ENCODE data around the gene NELFA.

Gene NELFA

DNA sequence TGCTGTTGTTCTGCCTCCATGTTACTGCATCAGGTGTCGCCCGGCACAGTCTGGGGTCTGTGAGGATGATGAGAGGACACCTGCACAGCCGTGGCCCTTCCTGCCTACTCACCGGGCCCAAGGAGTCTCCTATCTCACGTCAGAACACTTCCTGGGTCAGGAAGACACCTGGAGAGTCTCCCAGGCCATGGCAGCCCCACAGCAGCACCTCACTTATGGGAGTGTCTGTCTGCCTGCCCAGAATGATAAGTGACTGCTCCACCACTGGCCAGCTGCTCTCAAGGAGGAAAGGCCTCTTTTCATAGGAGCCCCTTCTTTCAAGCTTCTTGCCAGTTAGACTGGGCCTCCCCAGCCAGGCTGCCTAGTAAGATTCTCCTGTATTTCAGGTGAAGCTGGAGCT lies 56.1 kb downstream of the NELFA start:
- TF ChIP-seq, protein P1, sequence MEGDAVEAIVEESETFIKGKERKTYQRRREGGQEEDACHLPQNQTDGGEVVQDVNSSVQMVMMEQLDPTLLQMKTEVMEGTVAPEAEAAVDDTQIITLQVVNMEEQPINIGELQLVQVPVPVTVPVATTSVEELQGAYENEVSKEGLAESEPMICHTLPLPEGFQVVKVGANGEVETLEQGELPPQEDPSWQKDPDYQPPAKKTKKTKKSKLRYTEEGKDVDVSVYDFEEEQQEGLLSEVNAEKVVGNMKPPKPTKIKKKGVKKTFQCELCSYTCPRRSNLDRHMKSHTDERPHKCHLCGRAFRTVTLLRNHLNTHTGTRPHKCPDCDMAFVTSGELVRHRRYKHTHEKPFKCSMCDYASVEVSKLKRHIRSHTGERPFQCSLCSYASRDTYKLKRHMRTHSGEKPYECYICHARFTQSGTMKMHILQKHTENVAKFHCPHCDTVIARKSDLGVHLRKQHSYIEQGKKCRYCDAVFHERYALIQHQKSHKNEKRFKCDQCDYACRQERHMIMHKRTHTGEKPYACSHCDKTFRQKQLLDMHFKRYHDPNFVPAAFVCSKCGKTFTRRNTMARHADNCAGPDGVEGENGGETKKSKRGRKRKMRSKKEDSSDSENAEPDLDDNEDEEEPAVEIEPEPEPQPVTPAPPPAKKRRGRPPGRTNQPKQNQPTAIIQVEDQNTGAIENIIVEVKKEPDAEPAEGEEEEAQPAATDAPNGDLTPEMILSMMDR (IDR thresholded peaks at IDR 0.05; ENCODE audit: low read depth, low read length): no peak
- in situ Hi-C loops (cut with HindIII; ENCODE audit: low sequenced_read_pairs): no loop called here
- DNase-seq (ENCODE audit: low read depth, low spot score): no peak

GRCh38 chr4:1952058-1952700 lies 56.6 kb downstream of the NELFA start:
- TF ChIP-seq, protein P1 (IDR thresholded peaks at IDR 0.05; ENCODE audit: low read depth, low read length): no peak
- in situ Hi-C loops (cut with HindIII; ENCODE audit: low sequenced_read_pairs): no loop called here
- no peak overlapping the region for H3K4me3 ChIP-seq (ENCODE audit: low read depth, low read length)
- no peak for DNase-seq (ENCODE audit: low read depth, low spot score)

More for the DNA sequence above, 56.1 kb downstream of the NELFA start:
- H3K4me3 ChIP-seq (ENCODE audit: low read depth, low read length): no peak overlapping the region

DNA sequence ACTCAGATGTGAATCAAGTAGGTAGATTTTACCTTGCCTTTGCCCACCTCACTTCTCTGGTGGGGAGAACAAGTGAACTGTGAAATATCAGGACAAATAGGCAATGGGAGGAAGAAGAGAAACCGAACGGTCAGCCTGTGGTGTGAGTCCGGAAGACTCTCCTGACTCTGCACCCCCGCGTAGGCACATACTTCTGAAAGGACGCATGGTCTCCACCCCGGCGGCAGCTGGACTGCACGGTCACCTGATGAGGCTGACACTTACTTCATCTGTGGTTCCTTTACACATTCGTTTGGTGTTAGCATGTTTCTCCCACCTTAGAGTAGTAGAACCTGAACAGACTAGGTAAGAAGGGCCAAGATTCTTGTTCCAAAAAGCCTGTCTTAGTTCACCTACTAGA lies 58.4 kb downstream of the NELFA start:
- DNase-seq (ENCODE audit: low read depth, low spot score): no peak
- TF ChIP-seq, protein P1 (IDR thresholded peaks at IDR 0.05; ENCODE audit: low read depth, low read length): no peak
- H3K4me3 ChIP-seq (ENCODE audit: low read depth, low read length): no peak overlapping the region
- in situ Hi-C loops (cut with HindIII; ENCODE audit: low sequenced_read_pairs): no loop called here

GRCh38 chr4:1948892-1949436 lies 59.8 kb downstream of the NELFA start:
- H3K4me3 ChIP-seq (ENCODE audit: low read depth, low read length): no peak overlapping the region
- TF ChIP-seq, protein P1 (IDR thresholded peaks at IDR 0.05; ENCODE audit: low read depth, low read length): no peak
- in situ Hi-C loops (cut with HindIII; ENCODE audit: low sequenced_read_pairs): no loop called here
- DNase-seq (ENCODE audit: low read depth, low spot score): no peak

- H3K4me3 ChIP-seq (ENCODE audit: low read depth, low read length): no peak overlapping the region
- in situ Hi-C loops (cut with HindIII; ENCODE audit: low sequenced_read_pairs): no loop called here
- TF ChIP-seq, protein P1 (IDR thresholded peaks at IDR 0.05; ENCODE audit: low read depth, low read length): no peak
- no peak for DNase-seq (ENCODE audit: low read depth, low spot score)
These were observed 60.5 kb downstream of the NELFA start for GRCh38 chr4:1948232-1948631.

DNA sequence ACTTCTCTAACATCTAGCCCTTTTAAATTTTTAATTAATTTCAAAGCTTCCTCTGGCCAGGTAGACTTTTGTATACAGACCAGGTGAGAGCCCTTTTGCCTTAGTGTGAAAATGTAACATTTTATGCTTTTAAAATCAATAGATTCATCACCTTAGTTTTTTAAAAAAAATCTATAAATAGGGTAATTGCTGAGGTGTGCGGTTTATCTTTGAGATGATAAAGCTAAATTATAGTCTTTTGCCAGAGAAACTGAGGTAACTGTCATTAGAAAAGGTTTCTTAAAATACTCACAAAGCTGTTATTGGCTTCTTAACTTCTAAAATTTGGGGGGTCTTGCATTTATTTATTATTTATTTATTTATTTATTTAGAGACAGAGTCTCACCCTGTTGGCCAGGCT lies 62.9 kb downstream of the NELFA start:
- no peak overlapping the region for H3K4me3 ChIP-seq (ENCODE audit: low read depth, low read length)

More for the DNA sequence above, 62.9 kb downstream of the NELFA start:
- no peak for DNase-seq (ENCODE audit: low read depth, low spot score)
- TF ChIP-seq, protein P1 (IDR thresholded peaks at IDR 0.05; ENCODE audit: low read depth, low read length): no peak
- in situ Hi-C loops (cut with HindIII; ENCODE audit: low sequenced_read_pairs): no loop called here
